Activated CD4-positive, alpha-beta memory T cell treated with anti-CD3 and anti-CD28 coated beads, Interleukin-2, amount 10 ng/mL, durations not matched to agents 7 days and 5 days (primary cell): ENCODE data around the gene KLF3. TPM values are rescaled to one million over a fixed set of nuclear protein-coding genes. Genes with fewer than 3 reads are reported as not detected.

Experiments used
- CTCF ChIA-PET: fragments of 350-600 bp; sonication (Branson Sonifier 250); formaldehyde crosslinking; loops from one replicate; lab custom pipeline; 2021; ENCODE audit warnings: antibody characterized with exemption, inconsistent platforms; lab: Charles Lee
- POLR2A ChIA-PET: fragments of 350-600 bp; sonication (Branson Sonifier 250); formaldehyde crosslinking; loops from one replicate; lab custom pipeline; 2021; ENCODE audit warnings: antibody characterized with exemption; lab: Charles Lee
- DNase-seq: peaks from one replicate; pipeline ENCODE4 v3.0.0-alpha.2; 2020
- H3K27ac Mint-ChIP-seq: one replicate; pipeline ENCODE4 v1.8.0; 2021; ENCODE audit warnings: mild to moderate bottlenecking, mixed read lengths
- H3K27me3 Mint-ChIP-seq: one replicate; pipeline ENCODE4 v1.8.0; 2021; ENCODE audit warnings: mixed read lengths
- H3K36me3 Mint-ChIP-seq: one replicate; pipeline ENCODE4 v1.8.0; 2021; ENCODE audit warnings: low read depth, mixed read lengths
- H3K4me1 Mint-ChIP-seq: one replicate; pipeline ENCODE4 v1.8.0; 2021; ENCODE audit warnings: mixed read lengths
- H3K4me3 Mint-ChIP-seq: one replicate; pipeline ENCODE4 v1.8.0; 2021; ENCODE audit warnings: mild to moderate bottlenecking, mixed read lengths
- H3K9me3 Mint-ChIP-seq: one replicate; pipeline ENCODE4 v1.8.0; 2021; ENCODE audit warnings: mixed read lengths
- total RNA-seq, 2 experiments: library from RNA; stranded (reverse); gene quantifications; one replicate each; pipeline ENCODE4 v1.2.3, GENCODE V29; 2021

KLF3 gene
- total RNA-seq, 2 experiments from 2014 or later: 21.9 to 22.1 TPM

DNA sequence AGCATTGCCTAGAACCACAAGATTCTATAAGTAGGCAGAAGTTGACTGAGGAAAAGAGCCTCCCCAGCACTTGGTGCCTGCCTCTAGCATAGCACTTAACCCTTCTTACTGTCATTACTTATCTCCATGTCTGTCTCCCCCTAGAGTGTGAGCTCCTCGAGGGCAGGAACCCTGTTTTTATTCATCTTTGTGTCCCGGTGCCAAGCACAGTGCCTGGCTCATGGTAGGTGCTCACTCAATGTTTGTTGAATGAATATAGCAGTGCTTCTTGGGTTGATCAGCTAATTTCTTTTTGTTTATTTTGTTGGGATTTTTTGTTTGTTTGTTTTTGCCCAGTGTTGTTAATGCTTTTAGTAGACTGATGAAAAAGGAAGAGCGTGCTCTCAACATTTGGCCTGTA is 30.3 kb downstream of the KLF3 start:
- H3K36me3 Mint-ChIP-seq: peaks cover 56% of the 10 kb centered on the region
- no peak overlapping the region for H3K4me3 Mint-ChIP-seq
- no peaks in the 10 kb centered on the region for H3K9me3 Mint-ChIP-seq
- ChIA-PET POLR2A (interaction anchor here (0.9 kb wide), 1 partner anchor 592 kb away, joined by 3 read pairs; no protein-coding TSS in a partner anchor), CTCF (interaction anchor here (1.2 kb wide), 1 partner anchor 515 kb away, joined by 3 read pairs; no protein-coding TSS in a partner anchor)
- no peaks in the 10 kb centered on the region for H3K4me1 Mint-ChIP-seq
- DNase-seq: no peak
- H3K27ac Mint-ChIP-seq: no peak overlapping the region
- H3K27me3 Mint-ChIP-seq: no peaks in the 10 kb centered on the region

GRCh38 chr4:38695809-38696208 is 31.8 kb downstream of the KLF3 start:
- Mint-ChIP-seq H3K27ac (no peak overlapping the region), H3K4me1 (no peaks in the 10 kb centered on the region), H3K9me3 (no peaks in the 10 kb centered on the region), H3K36me3 (peaks cover 44% of the 10 kb centered on the region), H3K27me3 (no peaks in the 10 kb centered on the region), H3K4me3 (no peak overlapping the region)
- DNase-seq: no peak
- CTCF ChIA-PET: interaction anchor here (0.9 kb wide), 1 partner anchor 22 kb away, joined by 3 read pairs; no protein-coding TSS in a partner anchor
- POLR2A ChIA-PET: no interaction called here

GRCh38 chr4:38696697-38697096 is 32.7 kb downstream of the KLF3 start:
- Mint-ChIP-seq H3K27ac (no peak overlapping the region), H3K27me3 (no peaks in the 10 kb centered on the region), H3K4me1 (no peaks in the 10 kb centered on the region), H3K36me3 (peaks cover 38% of the 10 kb centered on the region), H3K9me3 (no peaks in the 10 kb centered on the region), H3K4me3 (no peak overlapping the region)
- DNase-seq: no peak
- ChIA-PET POLR2A (no interaction called here), CTCF (interaction anchor here (1.0 kb wide), 1 partner anchor 164 kb away, joined by 3 read pairs; no protein-coding TSS in a partner anchor)

GRCh38 chr4:38698176-38698575 is 34.2 kb downstream of the KLF3 start:
- ChIA-PET CTCF (interaction anchor here (0.9 kb wide), 1 partner anchor 33 kb away, joined by 4 read pairs; no protein-coding TSS in a partner anchor), POLR2A (no interaction called here)
- H3K27me3 Mint-ChIP-seq: no peaks in the 10 kb centered on the region
- H3K9me3 Mint-ChIP-seq: no peaks in the 10 kb centered on the region
- H3K4me3 Mint-ChIP-seq: no peak overlapping the region
- no peak for DNase-seq
- no peaks in the 10 kb centered on the region for H3K4me1 Mint-ChIP-seq
- no peak overlapping the region for H3K27ac Mint-ChIP-seq
- H3K36me3 Mint-ChIP-seq: peaks cover 38% of the 10 kb centered on the region

DNA sequence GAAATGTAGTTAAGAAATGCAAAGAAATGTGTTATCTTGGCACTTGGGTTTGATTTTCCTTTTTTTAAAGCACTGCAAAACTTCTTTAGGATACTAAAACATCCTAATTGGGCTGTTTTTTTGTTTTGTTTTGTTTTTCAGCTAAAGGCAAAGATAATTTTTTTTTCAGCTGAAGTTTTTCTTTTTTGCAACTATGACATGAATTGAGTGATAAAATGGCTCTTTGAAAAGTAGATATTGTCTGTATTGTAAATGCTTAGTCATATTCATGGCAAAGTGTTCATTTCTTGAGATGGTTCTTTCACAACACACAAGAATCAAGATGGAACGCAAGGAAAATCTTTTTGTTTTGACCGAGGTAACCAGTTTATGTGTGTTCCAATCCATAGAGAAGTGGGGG is 35.1 kb downstream of the KLF3 start:
- CTCF ChIA-PET: interaction anchor here (0.9 to 1.5 kb wide), 2 partner anchors 32 to 519 kb away, joined by 4 to 5 read pairs; no protein-coding TSS in a partner anchor
- POLR2A ChIA-PET: no interaction called here

GRCh38 chr4:38703635-38704034 is 39.6 kb downstream of the KLF3 start:
- DNase-seq: no peak
- peaks cover 18% of the 10 kb centered on the region for H3K27me3 Mint-ChIP-seq
- no peaks in the 10 kb centered on the region for H3K9me3 Mint-ChIP-seq
- peaks cover 8% of the 10 kb centered on the region for H3K36me3 Mint-ChIP-seq
- H3K4me3 Mint-ChIP-seq: no peak overlapping the region
- ChIA-PET POLR2A (no interaction called here), CTCF (interaction anchor here (0.8 kb wide), 1 partner anchor 29 kb away, joined by 3 read pairs; no protein-coding TSS in a partner anchor)
- H3K4me1 Mint-ChIP-seq: peaks cover 19% of the 10 kb centered on the region
- H3K27ac Mint-ChIP-seq: no peak overlapping the region

More for the DNA sequence above, 35.1 kb downstream of the KLF3 start:
- no peak for DNase-seq
- peaks cover 1% of the 10 kb centered on the region for H3K4me1 Mint-ChIP-seq
- peaks cover 38% of the 10 kb centered on the region for H3K36me3 Mint-ChIP-seq
- no peaks in the 10 kb centered on the region for H3K9me3 Mint-ChIP-seq
- H3K27ac Mint-ChIP-seq: no peak overlapping the region
- H3K27me3 Mint-ChIP-seq: peaks cover 2% of the 10 kb centered on the region
- H3K4me3 Mint-ChIP-seq: no peak overlapping the region

- H3K4me3 Mint-ChIP-seq: no peak overlapping the region
- no peak for DNase-seq
- ChIA-PET CTCF (interaction anchor here (0.8 to 2.6 kb wide), 2 partner anchors 30 to 525 kb away, joined by 3 to 9 read pairs; no protein-coding TSS in a partner anchor), POLR2A (no interaction called here)
- H3K27ac Mint-ChIP-seq: no peak overlapping the region
- peaks cover 20% of the 10 kb centered on the region for H3K4me1 Mint-ChIP-seq
- no peaks in the 10 kb centered on the region for H3K9me3 Mint-ChIP-seq
- H3K36me3 Mint-ChIP-seq: no peaks in the 10 kb centered on the region
- peaks cover 18% of the 10 kb centered on the region for H3K27me3 Mint-ChIP-seq
Observed at GRCh38 chr4:38704622-38705154, 40.7 kb downstream of the KLF3 start.

DNA sequence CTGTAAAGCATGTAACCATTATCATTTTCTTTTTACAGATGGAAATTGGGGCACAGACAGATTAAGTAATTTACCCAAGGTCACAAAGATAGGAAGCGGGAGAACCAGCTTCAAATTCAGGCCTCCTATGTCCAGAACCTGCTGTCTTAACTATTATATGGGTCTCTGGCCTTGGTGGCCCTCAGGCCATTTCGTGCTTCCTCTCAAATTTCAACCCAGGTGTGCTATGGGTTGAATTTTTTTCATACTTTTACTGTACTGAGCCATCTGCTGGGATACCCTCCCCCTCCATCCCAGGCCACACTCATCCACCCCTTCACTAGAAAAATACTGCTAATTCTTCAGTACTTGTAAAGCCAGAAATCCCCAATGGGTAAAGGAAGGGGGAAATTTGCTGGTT is 42.3 kb downstream of the KLF3 start:
- peaks cover 30% of the 10 kb centered on the region for H3K27me3 Mint-ChIP-seq
- no peak for DNase-seq
- no peaks in the 10 kb centered on the region for H3K36me3 Mint-ChIP-seq
- H3K4me1 Mint-ChIP-seq: peaks cover 26% of the 10 kb centered on the region
- no peak overlapping the region for H3K4me3 Mint-ChIP-seq
- no peaks in the 10 kb centered on the region for H3K9me3 Mint-ChIP-seq
- ChIA-PET CTCF (interaction anchor here (2.6 kb wide), 1 partner anchor 527 kb away, joined by 9 read pairs; no protein-coding TSS in a partner anchor), POLR2A (no interaction called here)
- H3K27ac Mint-ChIP-seq: no peak overlapping the region

DNA sequence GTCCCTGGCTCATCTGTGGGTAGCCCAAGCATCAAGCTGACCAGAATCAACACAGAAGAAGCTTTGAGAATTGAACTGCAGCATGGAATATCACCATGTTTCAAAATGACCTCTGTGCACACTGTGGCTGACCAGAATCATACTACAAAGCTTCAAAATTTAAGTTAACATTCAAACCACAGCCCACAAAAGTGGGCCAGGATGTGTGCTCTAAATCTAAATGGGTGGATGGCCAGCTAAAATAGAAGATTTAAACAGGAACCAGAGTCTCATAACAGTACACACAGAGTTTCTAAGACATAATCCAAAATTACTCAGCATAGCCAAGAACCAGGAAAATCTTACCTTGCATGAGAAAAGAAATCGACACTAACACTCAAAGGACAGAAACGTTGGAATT is 46.1 kb downstream of the KLF3 start:
- Mint-ChIP-seq H3K36me3 (peaks cover 3% of the 10 kb centered on the region), H3K27ac (no peak overlapping the region), H3K4me1 (peaks cover 23% of the 10 kb centered on the region), H3K27me3 (peaks cover 43% of the 10 kb centered on the region), H3K9me3 (peaks cover 11% of the 10 kb centered on the region), H3K4me3 (no peak overlapping the region)
- CTCF ChIA-PET: no interaction called here
- POLR2A ChIA-PET: no interaction called here
- no peak for DNase-seq

- Mint-ChIP-seq H3K4me1 (peaks cover 17% of the 10 kb centered on the region), H3K27me3 (peaks cover 41% of the 10 kb centered on the region), H3K9me3 (peaks cover 11% of the 10 kb centered on the region), H3K27ac (no peak overlapping the region), H3K36me3 (peaks cover 3% of the 10 kb centered on the region), H3K4me3 (no peak overlapping the region)
- POLR2A ChIA-PET: no interaction called here
- CTCF ChIA-PET: interaction anchor here (1.2 kb wide), 2 partner anchors 531 to 534 kb away, joined by 3 read pairs; no protein-coding TSS in a partner anchor
- DNase-seq: no peak
Observed at GRCh38 chr4:38711066-38711465, 47.1 kb downstream of the KLF3 start.

- ChIA-PET CTCF (no interaction called here), POLR2A (no interaction called here)
- no peak overlapping the region for H3K4me3 Mint-ChIP-seq
- peaks cover 3% of the 10 kb centered on the region for H3K36me3 Mint-ChIP-seq
- H3K27me3 Mint-ChIP-seq: peaks cover 33% of the 10 kb centered on the region
- no peak for DNase-seq
- peaks cover 11% of the 10 kb centered on the region for H3K9me3 Mint-ChIP-seq
- H3K27ac Mint-ChIP-seq: no peak overlapping the region
- peaks cover 2% of the 10 kb centered on the region for H3K4me1 Mint-ChIP-seq
Observed at GRCh38 chr4:38715050-38715449, 51.1 kb downstream of the KLF3 start.

- ChIA-PET CTCF (no interaction called here), POLR2A (no interaction called here)
- no peak for DNase-seq
- Mint-ChIP-seq H3K36me3 (peaks cover 3% of the 10 kb centered on the region), H3K27ac (no peak overlapping the region), H3K4me1 (no peaks in the 10 kb centered on the region), H3K27me3 (peaks cover 22% of the 10 kb centered on the region), H3K9me3 (peaks cover 11% of the 10 kb centered on the region), H3K4me3 (no peak overlapping the region)
Observed at GRCh38 chr4:38716256-38716655, 52.3 kb downstream of the KLF3 start.

- CTCF ChIA-PET: no interaction called here
- peaks cover 6% of the 10 kb centered on the region for H3K9me3 Mint-ChIP-seq
- POLR2A ChIA-PET: no interaction called here
- H3K4me3 Mint-ChIP-seq: no peak overlapping the region
- peaks cover 23% of the 10 kb centered on the region for H3K27me3 Mint-ChIP-seq
- no peak for DNase-seq
- no peaks in the 10 kb centered on the region for H3K4me1 Mint-ChIP-seq
- peaks cover 3% of the 10 kb centered on the region for H3K36me3 Mint-ChIP-seq
- no peak overlapping the region for H3K27ac Mint-ChIP-seq
Observed at GRCh38 chr4:38717604-38718003, 53.6 kb downstream of the KLF3 start.

DNA sequence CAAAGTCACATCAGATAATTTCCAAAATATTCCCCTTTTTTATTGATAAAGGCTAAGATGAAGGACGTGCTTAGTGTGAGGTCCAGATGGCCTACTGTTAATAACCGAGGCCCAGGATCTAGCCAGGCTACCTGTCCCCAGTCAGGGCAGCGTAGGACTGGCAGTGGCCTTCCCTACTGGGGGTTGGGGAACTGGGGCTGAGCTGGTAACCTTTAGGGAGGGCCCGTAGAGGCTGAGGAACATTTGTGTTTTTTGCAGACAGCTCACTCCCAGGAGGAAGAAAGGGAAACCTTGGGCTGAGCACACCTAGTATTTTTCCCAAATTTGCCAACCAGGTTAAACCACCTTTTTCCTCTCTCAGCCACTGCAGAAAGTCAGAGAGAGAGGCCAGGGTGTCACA is 59.1 kb downstream of the KLF3 start:
- peaks cover 13% of the 10 kb centered on the region for H3K27me3 Mint-ChIP-seq
- CTCF ChIA-PET: no interaction called here
- H3K4me3 Mint-ChIP-seq: no peak overlapping the region
- H3K9me3 Mint-ChIP-seq: no peaks in the 10 kb centered on the region
- H3K4me1 Mint-ChIP-seq: peaks cover 14% of the 10 kb centered on the region
- DNase-seq: no peak
- H3K36me3 Mint-ChIP-seq: no peaks in the 10 kb centered on the region
- H3K27ac Mint-ChIP-seq: no peak overlapping the region
- POLR2A ChIA-PET: no interaction called here
